HG03139 (cell line): ENCODE data around the gene ZNF614.
"Not testable (repeated sequence)": the region's sequence is repeated elsewhere in the genome, so short reads cannot be mapped to it uniquely, and the experiment has no call there.

Experiments
- ATAC-seq: cut with Tn5 transposase; IDR thresholded peaks from one replicate; pipeline ENCODE4 v1.9.1; 2021; ENCODE audit not compliant: unreplicated experiment

The ZNF614 gene

GRCh38 chr19:52028027-52028779 lies at the start of gene ZNF614:
Gene ZNF614 (minus strand): TSS chr19:52028379. CDS start chr19:52025745, 2,634 bp downstream.
- peak; percentile 80 for ATAC-seq

DNA sequence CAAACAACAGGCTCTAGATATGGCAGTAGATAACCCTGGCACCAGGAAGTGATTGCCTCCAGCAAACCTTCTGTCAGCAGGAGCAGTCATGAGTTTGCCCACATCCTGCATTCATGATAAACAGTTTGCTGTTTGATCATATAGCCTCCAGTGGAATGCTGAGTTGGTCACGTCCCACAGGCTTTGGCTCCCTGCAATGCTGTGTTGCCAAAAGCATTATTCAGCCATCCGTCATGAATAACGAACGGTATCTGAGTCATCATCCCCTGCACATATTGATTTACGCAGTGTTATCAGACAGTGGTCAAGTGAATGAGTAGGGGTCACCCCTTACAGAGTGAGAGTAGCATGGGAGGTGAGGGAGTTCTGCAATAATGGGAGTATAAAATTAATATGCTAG lies 42.3 kb upstream of the ZNF614 start:
- ATAC-seq, result no peak

DNA sequence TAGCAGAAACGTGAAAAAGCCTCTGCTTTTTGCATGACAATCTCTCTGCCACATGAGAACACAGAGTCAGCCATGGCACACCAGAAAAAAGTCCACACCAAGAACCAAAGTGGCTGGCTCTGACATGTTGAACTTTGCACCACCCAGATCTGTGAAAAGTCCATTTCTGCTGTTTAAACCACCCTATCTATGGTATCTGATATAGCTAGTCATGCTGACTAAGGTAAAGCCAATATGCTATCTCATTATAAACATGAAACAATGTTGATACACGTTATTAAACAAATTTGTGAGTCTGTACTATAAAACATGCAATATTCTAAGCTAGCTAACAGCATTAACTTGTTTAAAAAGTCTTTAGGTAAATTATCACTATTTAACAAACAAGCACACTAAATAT lies 41.5 kb upstream of the ZNF614 start:
- no peak for ATAC-seq

GRCh38 chr19:52066258-52066863 lies 38.2 kb upstream of the ZNF614 start:
- ATAC-seq, result no peak

GRCh38 chr19:52065399-52065798 lies 37.2 kb upstream of the ZNF614 start:
- no peak for ATAC-seq

DNA sequence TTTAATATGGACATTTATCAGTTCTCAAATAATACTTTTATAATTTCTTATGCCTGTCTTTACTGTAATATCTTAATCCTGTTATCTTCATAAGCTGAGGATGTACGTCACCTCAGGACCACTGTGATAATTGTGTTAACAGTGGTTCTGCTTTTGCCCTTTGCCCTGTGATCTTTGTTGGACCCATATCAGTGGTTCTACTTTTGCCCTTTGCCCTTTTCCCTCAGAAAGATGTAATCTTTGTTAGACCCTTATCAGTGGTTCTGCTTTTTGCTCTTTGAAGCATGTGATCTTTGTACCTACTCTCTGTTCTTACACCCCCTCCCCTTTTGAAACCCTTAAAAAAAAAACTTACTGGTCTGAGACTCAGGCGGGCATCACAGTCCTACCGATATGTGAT lies 28.3 kb upstream of the ZNF614 start:
- not testable (repeated sequence) for ATAC-seq

DNA sequence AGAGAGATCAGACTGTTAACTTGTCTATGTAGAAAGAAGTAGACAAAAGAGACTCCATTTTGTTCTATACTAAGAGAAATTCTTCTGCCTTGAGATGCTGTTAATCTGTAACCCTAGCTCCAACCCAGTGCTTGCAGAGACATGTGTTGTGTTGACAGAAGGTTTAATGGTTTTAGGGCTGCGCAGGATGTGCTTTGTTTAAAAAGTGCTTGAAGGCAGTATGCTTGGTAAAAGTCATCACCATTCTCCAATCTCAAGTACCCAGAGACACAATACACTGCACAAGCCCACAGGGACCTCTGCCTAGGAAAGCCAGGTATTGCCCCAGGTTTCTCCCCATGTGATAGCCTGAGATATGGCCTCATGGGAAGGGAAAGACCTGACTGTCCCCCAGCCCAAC lies 23.6 kb upstream of the ZNF614 start:
- ATAC-seq, result not testable (repeated sequence)

GRCh38 chr19:52048555-52049501 lies 20.6 kb upstream of the ZNF614 start, which contains the start of gene ZNF432:
Gene ZNF432 (minus strand): TSS chr19:52048838. CDS start chr19:52046868, 1,970 bp downstream.
- peak; percentile 77 for ATAC-seq

DNA sequence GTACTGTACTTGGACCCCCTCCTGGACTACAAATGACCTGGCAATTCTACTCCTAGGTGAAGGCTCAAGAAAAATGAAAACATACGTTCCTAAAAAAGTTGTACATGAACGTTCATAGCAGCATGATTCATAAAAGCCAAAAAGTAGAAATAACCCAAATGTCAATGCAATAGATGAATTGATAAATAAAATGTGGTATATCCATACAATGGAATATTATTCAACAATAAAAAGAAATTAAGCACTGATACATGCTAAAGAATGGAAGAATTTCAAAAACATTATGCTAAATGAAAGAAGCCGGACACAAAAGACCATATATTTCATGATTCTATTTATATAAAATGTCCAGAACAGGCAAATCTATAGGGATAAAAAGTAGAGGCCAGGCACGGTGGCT lies 11.0 kb upstream of the ZNF614 start:
- ATAC-seq, result no peak

DNA sequence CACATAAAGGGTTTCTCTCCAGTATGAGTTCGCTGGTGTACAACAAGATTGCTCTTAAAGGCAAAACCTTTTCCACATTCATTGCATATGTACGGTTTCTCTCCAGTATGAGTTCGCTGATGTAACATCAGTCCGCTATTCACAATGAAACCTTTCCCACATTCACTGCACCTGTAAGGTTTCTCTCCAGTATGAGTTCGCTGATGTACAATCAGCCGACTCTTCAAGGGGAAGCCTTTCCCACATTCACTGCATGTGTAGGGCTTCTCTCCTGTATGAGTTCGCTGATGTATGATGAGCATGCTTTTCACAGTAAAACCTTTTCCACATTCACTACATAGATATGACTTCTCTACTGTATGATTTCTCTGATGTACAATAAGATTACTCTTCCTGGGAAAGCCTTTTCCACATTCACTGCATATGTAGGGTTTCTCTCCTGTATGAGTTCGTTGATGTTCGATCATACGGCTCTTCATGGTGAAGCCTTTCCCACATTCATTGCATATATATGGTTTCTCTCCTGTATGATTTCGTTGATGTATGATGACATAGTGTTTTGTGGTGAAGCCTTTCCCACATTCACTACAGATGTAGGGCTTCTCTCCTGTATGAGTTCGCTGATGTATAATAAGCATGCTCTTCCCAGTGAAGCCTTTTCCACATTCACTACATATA lies 6.0 kb upstream of the ZNF614 start:
- no peak for ATAC-seq

- peak; percentile 19 for ATAC-seq
Measured at GRCh38 chr19:52028780-52029123, 573 bp upstream of the ZNF614 start.

DNA sequence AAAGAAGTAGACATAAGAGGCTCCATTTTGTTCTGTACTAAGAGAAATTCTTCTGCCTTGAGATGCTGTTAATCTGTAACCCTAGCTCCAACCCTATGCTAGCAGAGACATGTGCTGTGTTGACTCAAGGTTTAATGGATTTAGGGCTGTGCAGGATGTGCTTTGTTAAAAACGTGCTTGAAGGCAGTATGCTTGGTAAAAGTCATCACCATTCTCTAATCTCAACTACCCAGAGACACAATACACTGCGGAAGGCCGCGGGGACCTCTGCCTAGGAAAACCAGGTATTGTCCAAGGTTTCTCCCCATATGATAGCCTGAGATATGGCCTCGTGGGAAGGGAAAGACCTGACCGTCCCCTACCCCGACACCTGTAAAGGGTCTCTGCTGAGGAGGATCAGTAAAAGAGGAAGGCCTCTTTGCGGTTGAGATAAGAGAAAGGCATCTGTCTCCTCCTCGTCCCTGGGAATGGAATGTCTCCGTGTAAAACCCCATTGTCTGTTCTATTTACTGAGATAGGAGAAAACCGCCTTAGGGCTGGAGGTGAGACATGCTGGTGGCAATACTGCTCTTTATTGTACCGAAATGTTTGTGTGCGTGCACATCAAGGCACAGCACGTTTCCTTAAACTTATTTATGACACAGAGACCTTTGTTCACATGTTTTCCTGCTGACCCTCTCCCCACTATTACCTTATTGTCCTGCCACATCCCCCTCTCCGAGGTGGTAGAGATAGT lies 1.8 kb downstream of the ZNF614 start:
- ATAC-seq, result not testable (repeated sequence)

DNA sequence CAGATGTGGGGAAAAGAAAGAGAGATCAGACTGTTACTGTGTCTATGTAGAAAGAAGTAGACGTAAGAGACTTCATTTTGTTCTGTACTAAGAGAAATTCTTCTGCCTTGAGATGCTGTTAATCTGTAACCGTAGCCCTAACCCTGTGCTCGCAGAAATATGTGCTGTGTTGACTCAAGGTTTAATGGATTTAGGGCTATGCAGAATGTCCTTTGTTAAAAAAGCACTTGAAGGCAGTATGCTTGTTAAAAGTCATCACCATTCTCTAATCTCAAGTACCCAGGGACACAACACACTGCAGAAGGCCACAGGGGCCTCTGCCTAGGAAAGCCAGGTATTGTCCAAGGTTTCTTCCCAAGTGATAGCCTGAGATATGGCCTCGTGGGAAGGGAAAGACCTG lies 3.7 kb downstream of the ZNF614 start:
- ATAC-seq, result not testable (repeated sequence)

- ATAC-seq, result no peak
Measured at GRCh38 chr19:52022193-52022592, 6.0 kb downstream of the ZNF614 start.

DNA sequence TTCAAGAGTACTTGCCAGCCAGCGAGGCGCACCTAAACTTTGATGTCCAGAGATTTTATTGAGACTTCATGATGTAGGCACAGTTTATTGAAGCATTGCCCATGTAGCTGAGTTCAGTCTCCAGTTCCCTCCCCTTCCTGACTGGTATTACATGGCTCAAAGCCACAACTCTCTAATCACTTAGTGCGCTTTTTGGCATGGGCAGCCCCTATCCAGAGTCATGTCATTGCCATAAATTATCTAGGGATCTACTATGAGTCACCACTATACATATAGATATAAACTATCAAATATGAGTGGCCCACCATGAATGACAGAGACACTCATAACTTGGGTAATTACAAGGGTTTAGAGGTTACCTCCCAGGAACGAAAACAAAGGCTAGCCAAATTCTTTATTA lies 7.7 kb downstream of the ZNF614 start:
- ATAC-seq, result no peak

DNA sequence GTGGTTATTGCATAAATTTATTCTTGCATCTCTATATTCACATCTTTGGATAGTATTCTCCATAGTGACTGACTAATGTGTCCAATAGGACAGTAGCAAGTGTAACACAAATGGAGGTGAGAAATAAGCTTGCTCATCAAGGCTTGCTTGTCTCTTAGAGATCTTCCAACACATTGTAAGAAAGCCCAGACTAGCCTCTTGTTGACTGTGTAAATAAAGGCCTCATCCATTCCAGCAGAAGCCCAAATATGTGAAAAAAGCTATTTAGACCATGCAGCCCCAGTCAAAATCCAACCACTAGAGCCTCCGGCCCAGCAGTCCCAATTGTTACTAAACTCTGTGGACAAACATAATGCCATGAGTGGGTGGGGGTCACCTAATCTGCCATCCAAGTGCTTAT lies 17.5 kb downstream of the ZNF614 start:
- ATAC-seq, result no peak

GRCh38 chr19:52007806-52008557 lies 20.2 kb downstream of the ZNF614 start, which contains the start of gene ZNF615:
Gene ZNF615 (minus strand): TSS chr19:52008211. CDS start chr19:52003711, 4,500 bp downstream.
- peak; percentile 82 for ATAC-seq

GRCh38 chr19:52007451-52007805 lies 20.8 kb downstream of the ZNF614 start:
- ATAC-seq, result no peak

- no peak for ATAC-seq
Measured at GRCh38 chr19:51994048-51994644, 34.0 kb downstream of the ZNF614 start.
